ENCODE results near the gene CAT. TPM values are rescaled to one million over a fixed set of nuclear protein-coding genes. Genes with fewer than 3 reads are reported as not detected.

Gene CAT
- total RNA-seq, 4 donors from 2014 or later, result 81.0 to 213 (median 125) TPM

DNA sequence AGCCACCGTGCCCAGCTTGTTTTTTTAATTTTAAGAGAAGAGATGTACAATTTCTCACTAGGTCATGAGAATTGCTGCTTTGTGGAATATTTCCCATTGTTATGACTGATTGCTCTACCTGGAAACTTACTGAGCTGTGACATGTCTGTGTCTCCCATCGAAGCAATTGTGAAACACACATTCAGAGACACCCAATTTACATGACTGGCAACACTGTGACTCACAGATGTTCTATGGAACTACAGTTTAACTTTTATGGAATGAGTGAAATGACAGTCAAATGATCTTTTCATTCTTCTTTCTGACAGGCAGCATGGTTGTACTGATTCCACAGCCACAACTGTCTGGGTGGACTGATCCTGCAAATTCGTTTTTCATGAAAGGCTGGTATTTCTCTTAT, 42.6 kb downstream of the CAT start:
- Histone ChIP-seq H3K27ac (no peak overlapping the region), H3K36me3 (no peaks in the 10 kb centered on the region), H3K4me1 (no peaks in the 10 kb centered on the region), H3K4me3 (no peak overlapping the region), H3K9me3 (no peaks in the 10 kb centered on the region), H3K27me3 (no peaks in the 10 kb centered on the region)
- no peak for TF ChIP-seq EP300 (IDR thresholded peaks at IDR 0.05)
- TF ChIP-seq, protein P1, sequence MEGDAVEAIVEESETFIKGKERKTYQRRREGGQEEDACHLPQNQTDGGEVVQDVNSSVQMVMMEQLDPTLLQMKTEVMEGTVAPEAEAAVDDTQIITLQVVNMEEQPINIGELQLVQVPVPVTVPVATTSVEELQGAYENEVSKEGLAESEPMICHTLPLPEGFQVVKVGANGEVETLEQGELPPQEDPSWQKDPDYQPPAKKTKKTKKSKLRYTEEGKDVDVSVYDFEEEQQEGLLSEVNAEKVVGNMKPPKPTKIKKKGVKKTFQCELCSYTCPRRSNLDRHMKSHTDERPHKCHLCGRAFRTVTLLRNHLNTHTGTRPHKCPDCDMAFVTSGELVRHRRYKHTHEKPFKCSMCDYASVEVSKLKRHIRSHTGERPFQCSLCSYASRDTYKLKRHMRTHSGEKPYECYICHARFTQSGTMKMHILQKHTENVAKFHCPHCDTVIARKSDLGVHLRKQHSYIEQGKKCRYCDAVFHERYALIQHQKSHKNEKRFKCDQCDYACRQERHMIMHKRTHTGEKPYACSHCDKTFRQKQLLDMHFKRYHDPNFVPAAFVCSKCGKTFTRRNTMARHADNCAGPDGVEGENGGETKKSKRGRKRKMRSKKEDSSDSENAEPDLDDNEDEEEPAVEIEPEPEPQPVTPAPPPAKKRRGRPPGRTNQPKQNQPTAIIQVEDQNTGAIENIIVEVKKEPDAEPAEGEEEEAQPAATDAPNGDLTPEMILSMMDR (IDR thresholded peaks at IDR 0.05), result no peak
- TF ChIP-seq POLR2A (IDR thresholded peaks at IDR 0.05), result no peak
- TF ChIP-seq POLR2AphosphoS5 (IDR thresholded peaks at IDR 0.05), result no peak
- no peak for ATAC-seq
- WGBS, 2 donors (ENCODE audit: low coverage in 1 of 2), result 65 to 68% methylated on average over 2 to 3 of the region's 3 CpGs

DNA sequence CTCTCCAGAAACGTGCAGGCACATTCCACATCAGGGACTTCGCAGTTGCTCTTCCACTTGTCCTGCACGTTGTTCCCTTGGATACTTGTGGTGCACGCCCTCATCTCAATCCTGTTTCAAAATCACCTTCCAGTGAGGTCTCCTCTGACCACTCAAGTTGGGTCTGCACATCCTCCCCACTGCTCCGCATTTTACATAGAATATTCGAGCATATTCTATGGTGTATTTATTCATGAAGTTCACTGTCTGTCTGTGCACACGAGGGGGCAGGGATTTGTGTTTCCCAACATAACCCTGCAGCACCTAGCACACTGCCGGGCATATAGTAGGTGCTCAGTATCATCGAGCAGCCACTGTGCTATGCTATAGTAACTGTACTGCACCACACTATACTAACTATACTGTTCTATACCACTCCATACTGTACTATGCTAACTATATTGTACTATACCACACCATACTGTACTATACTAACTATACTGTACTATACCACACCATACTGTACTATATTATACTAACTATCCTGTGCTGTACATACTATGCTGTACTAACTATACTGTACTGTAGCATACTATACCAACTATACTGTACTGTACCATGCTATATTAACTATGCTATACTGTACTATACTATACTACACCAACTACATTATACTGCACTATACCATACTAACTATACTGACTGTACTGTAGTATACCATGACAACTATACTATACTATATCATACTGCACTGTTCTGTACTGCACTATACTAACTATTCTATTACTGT, 44.6 kb downstream of the CAT start:
- H3K9me3 ChIP-seq, result no peaks in the 10 kb centered on the region
- H3K36me3 ChIP-seq, result no peaks in the 10 kb centered on the region
- no peaks in the 10 kb centered on the region for H3K27me3 ChIP-seq
- WGBS, 2 donors (ENCODE audit: low coverage in 1 of 2), result 82 to 88% methylated on average over 9 of the region's 9 CpGs
- TF ChIP-seq POLR2A (IDR thresholded peaks at IDR 0.05), result no peak
- TF ChIP-seq, protein P1 (IDR thresholded peaks at IDR 0.05), result no peak
- no peak for TF ChIP-seq EP300 (IDR thresholded peaks at IDR 0.05)
- no peaks in the 10 kb centered on the region for H3K4me1 ChIP-seq
- no peak for ATAC-seq
- no peak overlapping the region for H3K27ac ChIP-seq
- no peak overlapping the region for H3K4me3 ChIP-seq

DNA sequence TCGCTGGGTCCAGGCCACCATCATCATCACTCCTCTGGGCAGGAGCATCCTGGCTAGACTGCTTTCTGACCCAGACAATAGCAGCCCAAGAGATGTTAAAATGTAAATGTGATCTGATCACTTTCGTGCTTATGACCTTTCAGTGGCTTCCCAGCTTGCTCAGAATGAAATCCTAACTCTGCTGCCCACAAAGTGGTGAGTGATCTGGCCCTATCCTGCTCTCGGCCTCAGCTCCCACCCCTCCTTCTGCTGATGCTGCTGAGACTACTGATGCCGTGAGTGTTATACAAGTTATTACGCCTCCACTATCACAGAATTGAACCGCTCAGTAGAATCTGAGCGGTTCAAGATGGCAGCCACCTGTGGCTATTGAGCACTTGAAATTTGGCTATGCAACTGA, 48.7 kb downstream of the CAT start:
- 70 to 73% methylated on average over 3 to 7 of the region's 7 CpGs for WGBS, 2 donors (ENCODE audit: low coverage in 1 of 2)
- no peak overlapping the region for H3K4me3 ChIP-seq
- no peaks in the 10 kb centered on the region for H3K36me3 ChIP-seq
- no peak overlapping the region for H3K27ac ChIP-seq
- no peaks in the 10 kb centered on the region for H3K9me3 ChIP-seq
- ATAC-seq, result no peak
- H3K4me1 ChIP-seq, result no peaks in the 10 kb centered on the region
- no peaks in the 10 kb centered on the region for H3K27me3 ChIP-seq
- TF ChIP-seq EP300 (IDR thresholded peaks at IDR 0.05) (no peak), POLR2A (IDR thresholded peaks at IDR 0.05) (no peak), POLR2AphosphoS5 (IDR thresholded peaks at IDR 0.05) (no peak)
- TF ChIP-seq, protein P1 (IDR thresholded peaks at IDR 0.05), result no peak

DNA sequence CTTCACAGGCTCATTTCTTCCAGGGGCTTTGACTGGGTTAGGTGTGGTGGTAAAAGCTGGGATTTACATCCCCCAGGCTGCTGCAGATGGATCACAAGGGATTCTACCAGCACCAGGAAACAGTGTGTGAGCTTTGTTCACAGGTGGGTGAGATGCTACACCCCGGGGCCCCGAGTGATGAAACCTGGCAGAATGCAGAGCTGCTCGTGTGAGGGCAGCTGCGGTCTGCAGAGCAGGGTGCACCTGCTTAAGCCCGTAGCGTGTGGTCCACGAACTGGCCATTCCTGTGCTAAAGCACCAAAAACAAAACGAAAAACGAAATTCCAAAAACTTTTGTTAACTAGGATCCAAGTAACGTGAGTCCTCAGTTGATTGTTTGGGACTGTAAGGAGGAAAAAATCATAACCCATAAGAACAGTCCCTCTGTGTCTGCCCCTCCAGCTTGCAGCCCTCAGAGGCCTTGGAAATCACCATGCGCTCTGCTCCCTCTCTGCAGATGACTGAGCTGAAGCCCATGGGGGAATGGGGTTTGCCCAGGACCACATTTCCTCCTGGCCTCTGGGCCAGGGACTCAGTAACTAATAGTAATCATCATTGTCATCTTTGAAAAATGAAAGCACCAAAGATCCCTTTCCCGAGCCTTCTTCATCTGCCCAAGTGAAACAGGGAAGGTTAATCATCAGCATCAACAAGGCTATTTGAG, 50.3 kb downstream of the CAT start:
- TF ChIP-seq POLR2A (IDR thresholded peaks at IDR 0.05) (no peak), EP300 (IDR thresholded peaks at IDR 0.05) (no peak), POLR2AphosphoS5 (IDR thresholded peaks at IDR 0.05) (no peak)
- TF ChIP-seq, protein P1 (IDR thresholded peaks at IDR 0.05), result no peak
- 83 to 100% methylated on average over 1 to 7 of the region's 12 CpGs for WGBS, 2 donors (ENCODE audit: low coverage in 1 of 2)
- Histone ChIP-seq H3K27ac (no peak overlapping the region), H3K36me3 (no peaks in the 10 kb centered on the region), H3K4me1 (no peaks in the 10 kb centered on the region), H3K27me3 (no peaks in the 10 kb centered on the region), H3K4me3 (no peak overlapping the region), H3K9me3 (no peaks in the 10 kb centered on the region)
- no peak for ATAC-seq

DNA sequence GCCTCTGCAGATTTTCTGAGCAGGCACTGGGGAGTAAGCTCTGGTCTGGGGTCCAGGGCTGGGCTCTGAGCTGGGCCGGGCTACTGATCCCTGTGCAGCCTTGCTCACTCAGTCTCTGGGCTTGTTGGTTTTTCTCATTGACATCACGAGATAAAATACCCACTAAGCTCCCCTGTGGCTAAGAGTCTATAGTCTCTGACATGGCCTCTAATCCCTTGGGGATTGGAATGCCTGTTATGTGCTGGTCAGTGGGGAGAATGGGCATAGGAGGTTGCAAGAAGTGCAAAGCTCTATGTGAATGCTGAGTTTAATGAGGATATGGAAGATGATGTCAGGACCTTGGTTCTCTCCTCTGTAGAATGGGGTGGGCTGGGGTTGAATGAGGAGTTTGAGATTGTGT, 51.6 kb downstream of the CAT start:
- Histone ChIP-seq H3K9me3 (no peaks in the 10 kb centered on the region), H3K4me3 (no peak overlapping the region), H3K27ac (no peak overlapping the region), H3K36me3 (no peaks in the 10 kb centered on the region), H3K4me1 (no peaks in the 10 kb centered on the region), H3K27me3 (peaks cover 4% of the 10 kb centered on the region)
- no peak for ATAC-seq
- WGBS, 2 donors (ENCODE audit: low coverage in 1 of 2), result no CpG with 5 or more reads among the region's 2 CpGs
- TF ChIP-seq POLR2AphosphoS5 (IDR thresholded peaks at IDR 0.05), result no peak
- TF ChIP-seq, protein P1 (IDR thresholded peaks at IDR 0.05), result no peak
- TF ChIP-seq EP300 (IDR thresholded peaks at IDR 0.05), result no peak
- TF ChIP-seq POLR2A (IDR thresholded peaks at IDR 0.05), result no peak
